Mesodermal cell (in vitro differentiated cells): Measurements from ENCODE around the gene ARNT2.

Source experiments
- H3K27ac ChIP-seq: 2 replicates; pipeline ENCODE4 v1.7.0; 2013; ENCODE audit warnings: mild to moderate bottlenecking, low read depth, low read length, moderate library complexity; ENCODE audit not compliant: severe bottlenecking
- H3K36me3 ChIP-seq: 2 replicates; pipeline ENCODE4 v1.7.1; 2013; ENCODE audit warnings: mild to moderate bottlenecking, low read length, moderate library complexity; ENCODE audit not compliant: control insufficient read depth, insufficient read depth
- H3K4me1 ChIP-seq: one replicate; pipeline ENCODE4 v1.7.1; 2013; ENCODE audit warnings: mild to moderate bottlenecking, low read length; ENCODE audit not compliant: insufficient read depth, control insufficient read depth, poor library complexity, severe bottlenecking
- H3K4me3 ChIP-seq: 2 replicates; pipeline ENCODE4 v1.7.0; 2013; ENCODE audit warnings: low read length, control low read depth, mild to moderate bottlenecking; ENCODE audit not compliant: insufficient read depth, poor library complexity, severe bottlenecking; ENCODE audit errors: extremely low read depth
- H3K9me3 ChIP-seq: 2 replicates; pipeline ENCODE4 v1.7.1; 2013; ENCODE audit warnings: mild to moderate bottlenecking, low read length, moderate library complexity; ENCODE audit not compliant: control insufficient read depth
- WGBS, 2 experiments: methylation state at CpG; one replicate each; pipeline ENCODE4 v1.1.5; 2013; ENCODE audit warnings: missing lambda C conversion rate in 2 of 2; ENCODE audit not compliant: insufficient coverage in 2 of 2; 5-methylcytosine and 5-hydroxymethylcytosine counted together

ARNT2 gene

GRCh38 chr15:80512726-80513660 lies 108.8 kb downstream of the ARNT2 start:
- Histone ChIP-seq H3K27ac (no peak overlapping the region), H3K36me3 (no peaks in the 10 kb centered on the region), H3K4me1 (no peaks in the 10 kb centered on the region), H3K4me3 (no peak overlapping the region), H3K9me3 (no peaks in the 10 kb centered on the region)
- WGBS, 2 experiments, result 95 to 100% methylated on average over 1 to 3 of the region's 4 CpGs

DNA sequence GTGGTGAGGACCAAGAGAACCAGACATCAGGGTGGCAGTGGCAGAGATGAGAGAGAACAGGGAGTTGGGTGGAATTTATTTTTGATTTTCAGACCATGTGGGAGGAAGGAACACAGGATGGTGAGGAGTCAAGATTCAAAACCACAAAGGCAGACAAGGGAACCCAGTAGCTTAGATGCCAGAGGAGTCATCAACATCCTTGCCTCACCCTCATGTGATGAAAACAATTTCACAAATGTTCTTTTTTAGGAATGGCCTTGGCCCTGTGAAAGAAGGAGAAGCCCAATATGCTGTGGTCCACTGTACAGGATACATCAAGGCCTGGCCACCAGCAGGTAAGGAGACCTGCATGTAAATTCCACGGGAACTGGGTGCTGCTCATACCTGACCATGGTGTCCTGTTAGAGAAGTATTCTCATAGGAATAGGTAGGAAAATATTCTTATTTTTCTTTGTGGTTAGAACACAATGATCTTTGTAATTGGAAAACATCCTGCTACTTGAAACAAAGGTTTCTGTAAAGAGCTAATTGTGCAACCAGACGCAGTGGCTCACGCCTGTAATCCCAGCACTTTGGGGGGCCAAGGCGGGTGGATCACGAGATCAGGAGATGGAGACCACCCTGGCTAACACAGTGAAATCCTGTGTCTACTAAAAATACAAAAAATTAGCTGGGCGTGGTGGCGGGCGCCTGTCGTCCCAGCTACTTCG lies 110.0 kb downstream of the ARNT2 start:
- Histone ChIP-seq H3K4me3 (no peak overlapping the region), H3K4me1 (no peaks in the 10 kb centered on the region), H3K27ac (no peak overlapping the region), H3K9me3 (no peaks in the 10 kb centered on the region), H3K36me3 (no peaks in the 10 kb centered on the region)
- WGBS, 2 experiments, result 93 to 97% methylated on average over 5 to 10 of the region's 10 CpGs

GRCh38 chr15:80517290-80517689 lies 113.1 kb downstream of the ARNT2 start:
- no peaks in the 10 kb centered on the region for H3K36me3 ChIP-seq
- no peak overlapping the region for H3K27ac ChIP-seq
- no peaks in the 10 kb centered on the region for H3K9me3 ChIP-seq
- H3K4me1 ChIP-seq, result no peaks in the 10 kb centered on the region
- no peak overlapping the region for H3K4me3 ChIP-seq

- no peaks in the 10 kb centered on the region for H3K36me3 ChIP-seq
- H3K4me1 ChIP-seq, result no peaks in the 10 kb centered on the region
- no CpG with 5 or more reads among the region's 1 CpG for WGBS, 2 experiments
- no peak overlapping the region for H3K4me3 ChIP-seq
- H3K27ac ChIP-seq, result no peak overlapping the region
- no peaks in the 10 kb centered on the region for H3K9me3 ChIP-seq
Measured at GRCh38 chr15:80518522-80518921, 114.3 kb downstream of the ARNT2 start.

DNA sequence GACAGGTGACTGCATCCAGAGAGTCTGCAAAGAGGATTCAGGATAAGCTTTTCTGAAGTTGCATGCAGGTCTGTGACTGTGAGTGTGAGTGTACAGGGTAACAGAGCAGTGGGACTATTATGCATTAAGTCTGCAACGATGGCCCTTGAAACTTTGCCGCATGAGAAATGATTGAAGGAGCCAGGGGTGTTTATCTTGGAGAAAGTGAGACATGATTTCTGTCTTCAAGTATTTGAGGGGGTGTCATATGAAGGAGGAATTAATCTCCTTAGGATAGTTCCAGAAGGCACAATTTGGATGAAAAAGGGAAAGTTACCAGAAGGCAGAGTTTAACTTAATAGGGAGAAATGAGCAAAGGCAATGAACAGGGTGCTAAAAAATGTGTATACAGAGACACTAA lies 119.6 kb downstream of the ARNT2 start:
- H3K4me3 ChIP-seq, result no peak overlapping the region
- H3K36me3 ChIP-seq, result no peaks in the 10 kb centered on the region
- 79 to 100% methylated on average over 2 of the region's 2 CpGs for WGBS, 2 experiments
- no peaks in the 10 kb centered on the region for H3K4me1 ChIP-seq
- H3K27ac ChIP-seq, result no peak overlapping the region
- H3K9me3 ChIP-seq, result no peaks in the 10 kb centered on the region

- WGBS, 2 experiments, result 92% methylated on average over 2 of the region's 2 CpGs; no CpG with 5 or more reads in 1 of the 2 experiments
- H3K27ac ChIP-seq, result no peak overlapping the region
- no peaks in the 10 kb centered on the region for H3K36me3 ChIP-seq
- no peak overlapping the region for H3K4me3 ChIP-seq
- no peaks in the 10 kb centered on the region for H3K4me1 ChIP-seq
- no peaks in the 10 kb centered on the region for H3K9me3 ChIP-seq
Measured at GRCh38 chr15:80525853-80526252, 121.7 kb downstream of the ARNT2 start.

DNA sequence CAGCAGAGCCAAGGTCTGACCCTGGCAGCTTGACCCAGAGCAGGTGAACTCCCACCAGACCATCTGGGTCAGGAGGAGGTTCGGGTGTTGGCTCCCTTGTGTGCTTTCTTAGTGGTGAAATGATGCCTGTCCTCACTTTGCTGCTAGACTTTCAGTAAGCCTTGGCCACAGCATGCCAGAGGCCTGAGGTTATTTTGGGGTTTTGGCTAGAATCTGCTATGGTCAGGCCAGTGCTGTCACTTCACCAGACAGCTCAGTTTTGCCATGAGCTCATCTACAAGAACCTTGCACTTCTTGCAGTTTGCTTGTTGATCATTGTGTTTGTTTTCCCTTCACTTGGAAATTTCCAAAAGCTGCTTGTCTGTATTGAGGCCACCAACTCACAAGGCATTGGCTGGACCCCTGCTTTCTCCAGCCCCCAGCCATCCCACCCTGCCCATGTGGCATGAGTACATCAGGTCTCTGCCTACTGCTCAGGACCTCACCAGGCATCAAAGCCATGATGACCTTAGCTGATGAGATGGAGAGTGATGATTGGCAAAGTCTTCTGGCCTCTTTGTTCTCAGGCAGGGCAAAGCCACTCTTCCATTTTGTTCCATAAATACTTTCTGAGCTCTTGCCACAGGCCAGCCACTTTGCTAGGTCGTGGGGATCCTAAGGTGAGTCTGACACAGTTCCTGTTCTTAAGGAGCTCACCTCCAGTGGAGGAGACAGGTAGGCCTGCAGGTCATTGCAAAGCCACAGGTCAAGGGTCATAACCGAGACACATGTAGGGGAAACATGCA lies 122.6 kb downstream of the ARNT2 start:
- no peaks in the 10 kb centered on the region for H3K36me3 ChIP-seq
- no peak overlapping the region for H3K4me3 ChIP-seq
- WGBS, 2 experiments, result 88 to 90% methylated on average over 2 to 3 of the region's 3 CpGs
- no peaks in the 10 kb centered on the region for H3K4me1 ChIP-seq
- H3K9me3 ChIP-seq, result no peaks in the 10 kb centered on the region
- H3K27ac ChIP-seq, result no peak overlapping the region

DNA sequence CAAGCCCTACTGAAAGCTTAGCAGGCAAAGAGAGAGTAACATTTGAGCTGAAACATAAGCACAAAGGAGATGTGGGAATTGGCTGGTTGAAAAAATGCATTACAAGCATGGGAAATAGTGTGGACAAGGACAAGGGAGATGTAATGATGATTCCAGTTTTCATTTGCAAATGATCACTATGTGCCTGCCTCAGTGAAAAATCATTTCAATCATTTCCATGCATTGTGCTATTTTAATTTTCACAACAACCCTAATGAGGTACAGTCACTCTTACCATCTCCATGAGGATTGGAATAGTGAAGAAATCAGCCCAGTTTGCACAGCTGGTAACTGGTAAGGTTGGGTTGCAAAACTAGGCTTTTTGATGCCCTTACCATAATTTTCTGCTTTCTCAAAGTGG lies 123.2 kb downstream of the ARNT2 start:
- no peaks in the 10 kb centered on the region for H3K36me3 ChIP-seq
- H3K27ac ChIP-seq, result no peak overlapping the region
- no peaks in the 10 kb centered on the region for H3K9me3 ChIP-seq
- H3K4me3 ChIP-seq, result no peak overlapping the region
- no peaks in the 10 kb centered on the region for H3K4me1 ChIP-seq

GRCh38 chr15:80527961-80528360 lies 123.8 kb downstream of the ARNT2 start:
- H3K9me3 ChIP-seq, result no peaks in the 10 kb centered on the region
- H3K4me3 ChIP-seq, result no peak overlapping the region
- H3K4me1 ChIP-seq, result no peaks in the 10 kb centered on the region
- 93 to 96% methylated on average over 2 to 3 of the region's 5 CpGs for WGBS, 2 experiments
- no peak overlapping the region for H3K27ac ChIP-seq
- no peaks in the 10 kb centered on the region for H3K36me3 ChIP-seq

GRCh38 chr15:80530737-80531365 lies 126.7 kb downstream of the ARNT2 start:
- peaks cover 13% of the 10 kb centered on the region for H3K9me3 ChIP-seq
- H3K4me3 ChIP-seq, result no peak overlapping the region
- no peaks in the 10 kb centered on the region for H3K36me3 ChIP-seq
- no peaks in the 10 kb centered on the region for H3K4me1 ChIP-seq
- 94 to 96% methylated on average over 2 of the region's 5 CpGs for WGBS, 2 experiments
- H3K27ac ChIP-seq, result no peak overlapping the region
